ENCODE data around the gene TRDN. TPM values are rescaled to one million over a fixed set of nuclear protein-coding genes. Genes with fewer than 3 reads are reported as not detected.

Gene TRDN
- total RNA-seq, 3 donors from 2014 or later (not counting 1 experiment from before 2014, with no cell fraction given), result not detected

GRCh38 chr6:123547216-123547978, 89.4 kb downstream of the TRDN start:
- H3K27ac ChIP-seq (ENCODE audit: low read length), result no peak overlapping the region
- Mint-ChIP-seq H3K27me3 (ENCODE audit: low read depth in 2 of 2) (no peaks in the 10 kb centered on the region), H3K4me3 (no peak overlapping the region), H3K27ac (no peak overlapping the region), H3K36me3 (no peaks in the 10 kb centered on the region), H3K4me1 (no peaks in the 10 kb centered on the region), H3K9me3 (peaks cover 8 to 11% of the 10 kb centered on the region in 2 donors)
- H3K27me3 ChIP-seq (ENCODE audit: control insufficient read depth, insufficient read depth, low read length), result no peaks in the 10 kb centered on the region
- TF ChIP-seq, protein P1, sequence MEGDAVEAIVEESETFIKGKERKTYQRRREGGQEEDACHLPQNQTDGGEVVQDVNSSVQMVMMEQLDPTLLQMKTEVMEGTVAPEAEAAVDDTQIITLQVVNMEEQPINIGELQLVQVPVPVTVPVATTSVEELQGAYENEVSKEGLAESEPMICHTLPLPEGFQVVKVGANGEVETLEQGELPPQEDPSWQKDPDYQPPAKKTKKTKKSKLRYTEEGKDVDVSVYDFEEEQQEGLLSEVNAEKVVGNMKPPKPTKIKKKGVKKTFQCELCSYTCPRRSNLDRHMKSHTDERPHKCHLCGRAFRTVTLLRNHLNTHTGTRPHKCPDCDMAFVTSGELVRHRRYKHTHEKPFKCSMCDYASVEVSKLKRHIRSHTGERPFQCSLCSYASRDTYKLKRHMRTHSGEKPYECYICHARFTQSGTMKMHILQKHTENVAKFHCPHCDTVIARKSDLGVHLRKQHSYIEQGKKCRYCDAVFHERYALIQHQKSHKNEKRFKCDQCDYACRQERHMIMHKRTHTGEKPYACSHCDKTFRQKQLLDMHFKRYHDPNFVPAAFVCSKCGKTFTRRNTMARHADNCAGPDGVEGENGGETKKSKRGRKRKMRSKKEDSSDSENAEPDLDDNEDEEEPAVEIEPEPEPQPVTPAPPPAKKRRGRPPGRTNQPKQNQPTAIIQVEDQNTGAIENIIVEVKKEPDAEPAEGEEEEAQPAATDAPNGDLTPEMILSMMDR (IDR thresholded peaks at IDR 0.05), result no peak
- no peak for ATAC-seq
- H3K9me3 ChIP-seq (ENCODE audit: control insufficient read depth, insufficient read depth, low read length), result no peaks in the 10 kb centered on the region
- no peak overlapping the region for H3K4me3 ChIP-seq (ENCODE audit: low read length)
- no peak for DNase-seq
- H3K36me3 ChIP-seq (ENCODE audit: control insufficient read depth, insufficient read depth, low read length), result no peaks in the 10 kb centered on the region
- intact Hi-C loops (cut with micrococcal nuclease), result no loop called here
- no peaks in the 10 kb centered on the region for H3K4me1 ChIP-seq (ENCODE audit: control insufficient read depth, insufficient read depth, low read length)

DNA sequence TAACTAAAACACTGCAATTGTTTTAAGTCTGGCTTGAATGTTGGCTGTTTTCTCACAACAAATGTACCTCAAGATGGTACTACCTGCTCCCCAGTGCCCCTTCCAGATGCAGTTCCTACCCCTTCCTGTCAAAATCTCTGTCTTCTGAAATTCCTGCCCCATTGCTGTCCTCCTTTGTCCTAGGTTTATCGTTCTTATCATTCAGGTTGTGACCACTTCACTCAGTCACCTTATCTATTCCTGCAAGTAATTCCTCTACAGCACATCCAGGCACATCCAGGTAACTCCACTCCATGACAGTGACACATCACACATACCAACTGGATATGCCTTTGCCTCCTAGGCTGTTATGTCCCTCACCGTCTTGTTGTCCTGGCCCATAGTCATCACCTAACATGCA, 90.2 kb downstream of the TRDN start:
- no peak for ATAC-seq
- H3K4me3 Mint-ChIP-seq, result no peak overlapping the region
- WGBS (ENCODE audit: insufficient coverage), result 76% methylated on average over 1 of the region's 2 CpGs

GRCh38 chr6:123541462-123541861, 95.3 kb downstream of the TRDN start:
- Mint-ChIP-seq H3K9me3 (peaks cover 2 to 4% of the 10 kb centered on the region in 2 donors), H3K4me3 (no peak overlapping the region), H3K27me3 (ENCODE audit: low read depth in 2 of 2) (no peaks in the 10 kb centered on the region), H3K4me1 (no peaks in the 10 kb centered on the region), H3K36me3 (no peaks in the 10 kb centered on the region), H3K27ac (no peak overlapping the region)
- Histone ChIP-seq H3K9me3 (ENCODE audit: control insufficient read depth, insufficient read depth, low read length) (no peaks in the 10 kb centered on the region), H3K27me3 (ENCODE audit: control insufficient read depth, insufficient read depth, low read length) (no peaks in the 10 kb centered on the region), H3K36me3 (ENCODE audit: control insufficient read depth, insufficient read depth, low read length) (no peaks in the 10 kb centered on the region), H3K27ac (ENCODE audit: low read length) (no peak overlapping the region), H3K4me3 (ENCODE audit: low read length) (no peak overlapping the region), H3K4me1 (ENCODE audit: control insufficient read depth, insufficient read depth, low read length) (no peaks in the 10 kb centered on the region)
- ATAC-seq (no peak), DNase-seq (no peak)
- intact Hi-C loops (cut with micrococcal nuclease), result no loop called here
- TF ChIP-seq, protein P1 (IDR thresholded peaks at IDR 0.05), result no peak
- 65% methylated on average over 2 of the region's 4 CpGs for WGBS (ENCODE audit: insufficient coverage)

More for the DNA sequence above, 90.2 kb downstream of the TRDN start:
- intact Hi-C loops (cut with micrococcal nuclease), result no loop called here
- no peaks in the 10 kb centered on the region for H3K27me3 Mint-ChIP-seq (ENCODE audit: low read depth in 2 of 2)
- no peaks in the 10 kb centered on the region for H3K36me3 ChIP-seq (ENCODE audit: control insufficient read depth, insufficient read depth, low read length)
- no peak overlapping the region for H3K27ac ChIP-seq (ENCODE audit: low read length)
- no peak overlapping the region for H3K27ac Mint-ChIP-seq
- no peak for DNase-seq
- no peaks in the 10 kb centered on the region for H3K9me3 ChIP-seq (ENCODE audit: control insufficient read depth, insufficient read depth, low read length)
- TF ChIP-seq, protein P1 (IDR thresholded peaks at IDR 0.05), result no peak
- H3K4me1 ChIP-seq (ENCODE audit: control insufficient read depth, insufficient read depth, low read length), result no peaks in the 10 kb centered on the region
- H3K4me3 ChIP-seq (ENCODE audit: low read length), result no peak overlapping the region
- H3K4me1 Mint-ChIP-seq, result no peaks in the 10 kb centered on the region
- H3K27me3 ChIP-seq (ENCODE audit: control insufficient read depth, insufficient read depth, low read length), result no peaks in the 10 kb centered on the region
- H3K36me3 Mint-ChIP-seq, result no peaks in the 10 kb centered on the region
- H3K9me3 Mint-ChIP-seq, result peaks cover 11 to 12% of the 10 kb centered on the region in 2 donors

All from natural killer cell (primary cell).